Smooth muscle cell (in vitro differentiated cells): Measurements from ENCODE around the gene TECPR2. TPM values are rescaled to one million over a fixed set of nuclear protein-coding genes. Genes with fewer than 3 reads are reported as not detected.

ENCODE experiments used
- DNase-seq: peaks from one replicate; lab custom pipeline; 2025; ENCODE audit not compliant: unreplicated experiment; lab: John Stamatoyannopoulos, UW
- H2AFZ ChIP-seq: fragments of 200-600 bp; sonication (generic); 2 replicates; pipeline ENCODE4 v1.6.0; 2016; ENCODE audit warnings: antibody characterized with exemption, low read depth, mild to moderate bottlenecking
- H3F3A ChIP-seq: fragments of 200-600 bp; sonication (generic); 2 replicates; pipeline ENCODE4 v1.6.0; 2017; ENCODE audit warnings: antibody characterized with exemption, low read depth
- H3K27ac ChIP-seq: fragments of 200-600 bp; sonication (generic); 2 replicates; pipeline ENCODE4 v1.5.1; 2016; ENCODE audit warnings: low read depth, mild to moderate bottlenecking
- H3K27me3 ChIP-seq: fragments of 200-600 bp; sonication (generic); 2 replicates; pipeline ENCODE4 v1.6.1; 2016; ENCODE audit warnings: low read depth, mild to moderate bottlenecking
- H3K36me3 ChIP-seq: fragments of 200-600 bp; sonication (generic); 2 replicates; pipeline ENCODE4 v1.5.1; 2016; ENCODE audit warnings: low read depth
- H3K4me1 ChIP-seq: fragments of 200-600 bp; sonication (generic); 2 replicates; pipeline ENCODE4 v1.5.1; 2016; ENCODE audit warnings: low read depth
- H3K4me2 ChIP-seq: fragments of 200-600 bp; sonication (generic); 2 replicates; pipeline ENCODE4 v1.6.0; 2016; ENCODE audit warnings: mild to moderate bottlenecking
- H3K4me3 ChIP-seq: fragments of 200-600 bp; sonication (generic); 2 replicates; pipeline ENCODE4 v1.5.1; 2016; ENCODE audit warnings: mild to moderate bottlenecking
- H3K79me2 ChIP-seq: fragments of 200-600 bp; sonication (generic); 2 replicates; pipeline ENCODE4 v1.6.0; 2016; ENCODE audit warnings: low read depth, mild to moderate bottlenecking
- H3K9ac ChIP-seq: fragments of 200-600 bp; sonication (generic); 2 replicates; pipeline ENCODE4 v1.6.0; 2016; ENCODE audit warnings: low read depth
- H3K9me3 ChIP-seq: fragments of 200-600 bp; sonication (generic); replicated peaks from 2 replicates; pipeline ENCODE4 v1.5.1; 2016; ENCODE audit warnings: low read depth
- H4K20me1 ChIP-seq: fragments of 200-600 bp; sonication (generic); 2 replicates; pipeline ENCODE4 v1.6.0; 2016; ENCODE audit warnings: low read depth
- CTCF ChIP-seq: fragments of 200-600 bp; sonication (generic); IDR thresholded peaks from 2 replicates; pipeline ENCODE4 v1.5.1; 2017; ENCODE audit warnings: borderline replicate concordance, mild to moderate bottlenecking, antibody characterized with exemption; ENCODE audit not compliant: insufficient read depth, poor library complexity, severe bottlenecking
- WGBS: methylation state at CpG from one replicate; pipeline ENCODE4 v1.1.7; 2016; ENCODE audit warnings: low lambda C conversion rate; 5-methylcytosine and 5-hydroxymethylcytosine counted together
- polyA plus RNA-seq: library from polyadenylated mRNA; unstranded; fragments of >200 nt; fragmentation: Nextera tagmentation; extraction: Ambion mirVana; gene quantifications from 2 replicates; pipeline ENCODE4 v1.2.1, GENCODE V29; 2016
- total RNA-seq: library from RNA; depleted of rRNA; stranded (reverse); fragments of >200 nt; gene quantifications from 2 replicates; pipeline ENCODE4 v1.2.3, GENCODE V29; 2014

TECPR2 gene
- total and polyA plus RNA-seq, 2 experiments from 2014 or later = 11.0 to 12.2 TPM

GRCh38 chr14:102471921-102472790 is 109.4 kb downstream of the TECPR2 start:
- TF ChIP-seq CTCF = no peak

DNA sequence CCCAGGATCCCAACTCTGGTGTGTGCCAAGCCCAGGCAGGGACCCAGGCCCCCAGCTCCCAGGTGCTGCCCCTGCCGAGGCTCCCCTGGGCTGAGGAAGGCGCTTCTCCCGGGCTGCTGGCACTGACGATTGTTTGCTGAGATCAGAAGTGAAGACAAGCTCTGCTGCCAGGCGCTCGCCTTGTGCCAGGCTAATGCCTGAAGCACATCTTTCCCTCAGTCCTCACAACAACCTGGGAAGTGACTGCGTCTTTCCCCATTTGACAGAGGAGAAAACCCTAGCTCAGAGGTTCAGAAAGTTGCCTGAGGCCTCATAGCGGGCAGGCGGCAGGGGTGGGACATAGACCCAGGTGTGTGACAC is 110.0 kb downstream of the TECPR2 start:
- TF ChIP-seq CTCF = no peak
- Histone ChIP-seq H3K79me2 (no peaks in the 10 kb centered on the region), H3K27ac (no peak overlapping the region), H3K4me3 (no peak overlapping the region), H3K9ac (no peak overlapping the region), H3K36me3 (no peaks in the 10 kb centered on the region), H4K20me1 (no peaks in the 10 kb centered on the region), H3F3A (no peaks in the 10 kb centered on the region), H3K27me3 (no peaks in the 10 kb centered on the region), H3K4me2 (no peak overlapping the region), H2AFZ (no peak overlapping the region), H3K4me1 (no peaks in the 10 kb centered on the region), H3K9me3 (no peaks in the 10 kb centered on the region)
- no peak for DNase-seq
- WGBS = 97% methylated on average over 9 of the region's 9 CpGs

More at GRCh38 chr14:102471921-102472790, 109.4 kb downstream of the TECPR2 start:
- Histone ChIP-seq H4K20me1 (no peaks in the 10 kb centered on the region), H3F3A (no peaks in the 10 kb centered on the region), H3K36me3 (no peaks in the 10 kb centered on the region), H3K27ac (no peak overlapping the region), H3K4me3 (no peak overlapping the region), H3K4me1 (no peaks in the 10 kb centered on the region), H3K9ac (no peak overlapping the region), H3K4me2 (no peak overlapping the region), H3K79me2 (no peaks in the 10 kb centered on the region), H3K9me3 (no peaks in the 10 kb centered on the region), H2AFZ (no peak overlapping the region), H3K27me3 (no peaks in the 10 kb centered on the region)
- 90% methylated on average over 8 of the region's 8 CpGs for WGBS
- DNase-seq = no peak

GRCh38 chr14:102473559-102473958 is 110.8 kb downstream of the TECPR2 start:
- Histone ChIP-seq H3K9me3 (no peaks in the 10 kb centered on the region), H3K27me3 (no peaks in the 10 kb centered on the region), H2AFZ (no peak overlapping the region), H4K20me1 (no peaks in the 10 kb centered on the region), H3K4me2 (no peak overlapping the region), H3K4me3 (no peak overlapping the region), H3F3A (no peaks in the 10 kb centered on the region), H3K27ac (no peak overlapping the region), H3K79me2 (no peaks in the 10 kb centered on the region), H3K4me1 (no peaks in the 10 kb centered on the region), H3K9ac (no peak overlapping the region), H3K36me3 (no peaks in the 10 kb centered on the region)
- WGBS = 94% methylated on average over 2 of the region's 2 CpGs
- TF ChIP-seq CTCF = no peak
- no peak for DNase-seq

DNA sequence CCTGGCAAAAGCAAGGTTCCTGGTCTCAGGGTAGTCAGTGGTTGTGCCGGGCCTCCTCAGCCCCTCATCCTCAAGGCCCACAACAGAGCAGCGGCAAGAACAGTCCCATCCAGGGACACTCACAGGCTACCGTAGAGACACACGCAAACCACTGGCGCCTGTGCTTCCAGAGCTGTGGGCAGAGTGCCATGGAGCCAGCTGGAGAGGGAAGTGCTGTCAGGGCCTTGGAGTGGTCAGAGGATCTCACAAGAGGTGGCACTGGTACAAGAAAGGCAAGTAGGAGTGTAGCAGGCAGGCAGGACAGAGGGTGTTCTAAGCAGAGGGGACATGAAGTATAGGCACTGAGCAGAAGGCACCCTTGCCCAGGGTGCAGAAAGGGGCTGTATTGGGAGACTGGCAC is 112.2 kb downstream of the TECPR2 start:
- no peaks in the 10 kb centered on the region for H3K79me2 ChIP-seq
- no peak for DNase-seq
- no peak overlapping the region for H2AFZ ChIP-seq

More for the DNA sequence above, 112.2 kb downstream of the TECPR2 start:
- Histone ChIP-seq H3K4me2 (no peak overlapping the region), H3K4me3 (no peak overlapping the region), H4K20me1 (no peaks in the 10 kb centered on the region), H3K36me3 (no peaks in the 10 kb centered on the region), H3K27ac (no peak overlapping the region), H3K27me3 (no peaks in the 10 kb centered on the region), H3K9me3 (no peaks in the 10 kb centered on the region), H3K9ac (no peak overlapping the region), H3K4me1 (no peaks in the 10 kb centered on the region), H3F3A (no peaks in the 10 kb centered on the region)
- 98% methylated on average over 5 of the region's 5 CpGs for WGBS
- no peak for TF ChIP-seq CTCF
